Neural progenitor cell (in vitro differentiated cells): ENCODE measurements around the gene DCTN5. TPM values are rescaled to one million over a fixed set of nuclear protein-coding genes. Genes with fewer than 3 reads are reported as not detected.

Source experiments
- DNase-seq: peaks from one replicate; pipeline ENCODE4 v3.0.0-alpha.2; 2016; ENCODE audit warnings: low spot score
- H2AFZ ChIP-seq: fragments of 200-600 bp; sonication (generic); replicated peaks from 2 replicates; pipeline ENCODE4 v1.6.1; 2016; ENCODE audit warnings: antibody characterized with exemption
- H3F3A ChIP-seq: fragments of 200-600 bp; sonication (generic); 2 replicates; pipeline ENCODE4 v1.6.1; 2016; ENCODE audit warnings: antibody characterized with exemption, low read depth
- H3K27ac ChIP-seq: fragments of 200-600 bp; sonication (generic); 2 replicates; pipeline ENCODE4 v1.5.1; 2016; ENCODE audit warnings: mild to moderate bottlenecking
- H3K27me3 ChIP-seq: fragments of 200-600 bp; sonication (generic); 2 replicates; pipeline ENCODE4 v1.6.1; 2016; ENCODE audit warnings: mild to moderate bottlenecking, moderate library complexity
- H3K36me3 ChIP-seq: fragments of 200-600 bp; sonication (generic); 2 replicates; pipeline ENCODE4 v1.5.1; 2016
- H3K4me1 ChIP-seq: fragments of 200-600 bp; sonication (generic); 2 replicates; pipeline ENCODE4 v1.6.1; 2016; ENCODE audit warnings: mixed run types
- H3K4me2 ChIP-seq: fragments of 200-600 bp; sonication (generic); 2 replicates; pipeline ENCODE4 v1.6.1; 2016
- H3K4me3 ChIP-seq: fragments of 200-600 bp; sonication (generic); 2 replicates; pipeline ENCODE4 v1.5.1; 2016
- H3K79me2 ChIP-seq: fragments of 200-600 bp; sonication (generic); 2 replicates; pipeline ENCODE4 v1.6.1; 2016; ENCODE audit warnings: low read depth
- H3K9ac ChIP-seq: fragments of 200-600 bp; sonication (generic); 2 replicates; pipeline ENCODE4 v1.6.1; 2016
- H3K9me3 ChIP-seq: fragments of 200-600 bp; sonication (generic); 2 replicates; pipeline ENCODE4 v1.5.1; 2016; ENCODE audit warnings: low read depth
- H4K20me1 ChIP-seq: fragments of 200-600 bp; sonication (generic); 2 replicates; pipeline ENCODE4 v1.6.1; 2016; ENCODE audit warnings: low read depth
- H3K27ac Mint-ChIP-seq: 3 replicates; pipeline ENCODE4 v1.8.0; 2021; ENCODE audit warnings: mixed read lengths
- H3K27me3 Mint-ChIP-seq: 2 replicates; pipeline ENCODE4 v1.8.0; 2022; ENCODE audit warnings: low read depth, mild to moderate bottlenecking, inconsistent platforms, moderate library complexity, mixed read lengths; ENCODE audit not compliant: insufficient read depth
- H3K36me3 Mint-ChIP-seq: 3 replicates; pipeline ENCODE4 v1.8.0; 2021; ENCODE audit warnings: mixed read lengths
- H3K4me1 Mint-ChIP-seq: 3 replicates; pipeline ENCODE4 v1.8.0; 2021; ENCODE audit warnings: mixed read lengths
- H3K4me3 Mint-ChIP-seq: 3 replicates; pipeline ENCODE4 v1.8.0; 2021; ENCODE audit warnings: mild to moderate bottlenecking, moderate library complexity, mixed read lengths
- H3K9me3 Mint-ChIP-seq: 3 replicates; pipeline ENCODE4 v1.8.0; 2020; ENCODE audit warnings: mixed read lengths
- EZH2 ChIP-seq: fragments of 200-600 bp; sonication (generic); IDR thresholded peaks from 2 replicates; pipeline ENCODE4 v1.6.1; 2017; ENCODE audit warnings: antibody characterized with exemption, mild to moderate bottlenecking, moderate library complexity
- EZH2phosphoT487 ChIP-seq: fragments of 200-600 bp; sonication (generic); IDR thresholded peaks from 2 replicates; pipeline ENCODE4 v1.6.1; 2017; ENCODE audit warnings: antibody characterized with exemption
- total RNA-seq: library from RNA; depleted of rRNA; stranded (reverse); fragments of >200 nt; gene quantifications from 2 replicates; pipeline ENCODE4 v1.2.3, GENCODE V29; 2015; ENCODE audit warnings: low replicate concordance
- TF ChIP-seq, protein P1 (sequence below): fragments of 200-600 bp; sonication (generic); IDR thresholded peaks from 2 replicates; pipeline ENCODE4 v1.5.1; 2017; ENCODE audit warnings: antibody characterized with exemption, mild to moderate bottlenecking

The DCTN5 gene
- total RNA-seq, 1 donor from 2014 or later = 35.7 TPM

DNA sequence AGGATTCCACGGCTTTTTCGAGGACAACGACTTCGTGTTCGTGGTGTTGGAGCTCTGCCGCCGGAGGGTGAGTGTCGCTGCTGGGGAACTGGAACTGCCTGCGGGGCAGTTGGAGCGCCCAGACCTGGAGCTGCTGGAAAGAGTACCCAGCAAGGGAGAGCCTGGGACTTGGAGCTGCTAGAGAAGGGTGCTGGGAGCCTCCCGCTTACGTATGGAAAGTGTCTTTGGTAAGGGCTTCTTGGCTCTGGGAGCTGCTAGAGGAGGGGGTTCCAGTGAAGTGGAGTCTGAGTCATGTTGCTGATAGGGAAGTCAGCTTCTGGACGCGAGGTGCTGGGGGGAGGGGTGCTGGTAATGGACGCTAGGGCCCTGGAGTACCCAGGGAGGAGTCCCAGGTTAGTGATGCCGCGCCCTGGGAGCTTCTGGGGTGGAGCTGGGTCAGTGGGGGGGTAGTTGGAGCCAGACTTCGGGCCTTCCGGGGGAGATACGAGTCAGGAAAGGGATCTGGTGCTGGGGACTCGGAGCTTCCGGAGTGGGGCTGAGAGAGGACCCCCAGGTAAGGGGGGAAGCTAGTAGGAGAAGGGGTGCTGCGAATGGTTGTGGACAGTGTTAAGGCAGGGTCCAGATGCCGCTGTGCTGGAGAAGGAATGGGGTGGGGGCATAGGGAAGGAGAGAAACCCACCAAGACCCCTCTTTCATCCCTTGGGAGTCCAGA lies 38.2 kb downstream of the DCTN5 start:
- Mint-ChIP-seq H3K27ac (peak overlapping the region; percentile 85), H3K4me3 (peak overlapping the region; percentile 98), H3K9me3 (no peaks in the 10 kb centered on the region), H3K36me3 (peaks cover 29% of the 10 kb centered on the region), H3K27me3 (peaks cover 6% of the 10 kb centered on the region), H3K4me1 (peaks cover 25% of the 10 kb centered on the region)
- peak; percentile 50 for DNase-seq
- Histone ChIP-seq H3K4me1 (peaks cover 23% of the 10 kb centered on the region), H4K20me1 (peaks cover 53% of the 10 kb centered on the region), H3K4me3 (peak overlapping the region; percentile 95), H3F3A (peaks cover 27% of the 10 kb centered on the region), H3K36me3 (peaks cover 4% of the 10 kb centered on the region), H3K79me2 (peaks cover 57% of the 10 kb centered on the region), H3K9ac (peak overlapping the region; percentile 67), H3K27me3 (no peaks in the 10 kb centered on the region), H2AFZ (peak overlapping the region; percentile 56), H3K9me3 (no peaks in the 10 kb centered on the region), H3K27ac (no peak overlapping the region), H3K4me2 (peak overlapping the region; percentile 85)
- TF ChIP-seq, protein P1, sequence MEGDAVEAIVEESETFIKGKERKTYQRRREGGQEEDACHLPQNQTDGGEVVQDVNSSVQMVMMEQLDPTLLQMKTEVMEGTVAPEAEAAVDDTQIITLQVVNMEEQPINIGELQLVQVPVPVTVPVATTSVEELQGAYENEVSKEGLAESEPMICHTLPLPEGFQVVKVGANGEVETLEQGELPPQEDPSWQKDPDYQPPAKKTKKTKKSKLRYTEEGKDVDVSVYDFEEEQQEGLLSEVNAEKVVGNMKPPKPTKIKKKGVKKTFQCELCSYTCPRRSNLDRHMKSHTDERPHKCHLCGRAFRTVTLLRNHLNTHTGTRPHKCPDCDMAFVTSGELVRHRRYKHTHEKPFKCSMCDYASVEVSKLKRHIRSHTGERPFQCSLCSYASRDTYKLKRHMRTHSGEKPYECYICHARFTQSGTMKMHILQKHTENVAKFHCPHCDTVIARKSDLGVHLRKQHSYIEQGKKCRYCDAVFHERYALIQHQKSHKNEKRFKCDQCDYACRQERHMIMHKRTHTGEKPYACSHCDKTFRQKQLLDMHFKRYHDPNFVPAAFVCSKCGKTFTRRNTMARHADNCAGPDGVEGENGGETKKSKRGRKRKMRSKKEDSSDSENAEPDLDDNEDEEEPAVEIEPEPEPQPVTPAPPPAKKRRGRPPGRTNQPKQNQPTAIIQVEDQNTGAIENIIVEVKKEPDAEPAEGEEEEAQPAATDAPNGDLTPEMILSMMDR = no peak
- TF ChIP-seq EZH2phosphoT487 (no peak), EZH2 (no peak)

DNA sequence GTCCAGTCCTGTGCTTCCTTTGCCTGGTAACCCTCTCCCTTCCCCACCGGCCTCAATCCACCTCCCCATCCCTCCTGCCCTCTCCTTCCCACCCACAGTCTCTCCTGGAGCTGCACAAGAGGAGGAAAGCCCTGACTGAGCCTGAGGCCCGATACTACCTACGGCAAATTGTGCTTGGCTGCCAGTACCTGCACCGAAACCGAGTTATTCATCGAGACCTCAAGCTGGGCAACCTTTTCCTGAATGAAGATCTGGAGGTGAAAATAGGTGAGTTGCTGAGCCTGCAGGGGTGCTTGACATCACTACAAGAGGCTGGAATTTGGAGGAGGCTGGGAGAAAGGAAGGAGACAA lies 38.7 kb downstream of the DCTN5 start:
- peaks cover 56% of the 10 kb centered on the region for H4K20me1 ChIP-seq
- H2AFZ ChIP-seq = no peak overlapping the region
- no peak for DNase-seq
- Mint-ChIP-seq H3K36me3 (peaks cover 30% of the 10 kb centered on the region), H3K27ac (peak overlapping the region; percentile 39), H3K9me3 (no peaks in the 10 kb centered on the region), H3K27me3 (peaks cover 6% of the 10 kb centered on the region), H3K4me1 (peaks cover 25% of the 10 kb centered on the region), H3K4me3 (peak overlapping the region; percentile 98)
- H3F3A ChIP-seq = peaks cover 22% of the 10 kb centered on the region
- H3K4me2 ChIP-seq = peak overlapping the region; percentile 85
- no peak overlapping the region for H3K27ac ChIP-seq
- peaks cover 19% of the 10 kb centered on the region for H3K4me1 ChIP-seq
- no peak for TF ChIP-seq EZH2phosphoT487
- TF ChIP-seq, protein P1 = no peak
- no peak for TF ChIP-seq EZH2
- H3K4me3 ChIP-seq = peak overlapping the region; percentile 95
- peak overlapping the region; percentile 67 for H3K9ac ChIP-seq
- peaks cover 62% of the 10 kb centered on the region for H3K79me2 ChIP-seq
- no peaks in the 10 kb centered on the region for H3K27me3 ChIP-seq
- H3K9me3 ChIP-seq = no peaks in the 10 kb centered on the region
- H3K36me3 ChIP-seq = peaks cover 4% of the 10 kb centered on the region

DNA sequence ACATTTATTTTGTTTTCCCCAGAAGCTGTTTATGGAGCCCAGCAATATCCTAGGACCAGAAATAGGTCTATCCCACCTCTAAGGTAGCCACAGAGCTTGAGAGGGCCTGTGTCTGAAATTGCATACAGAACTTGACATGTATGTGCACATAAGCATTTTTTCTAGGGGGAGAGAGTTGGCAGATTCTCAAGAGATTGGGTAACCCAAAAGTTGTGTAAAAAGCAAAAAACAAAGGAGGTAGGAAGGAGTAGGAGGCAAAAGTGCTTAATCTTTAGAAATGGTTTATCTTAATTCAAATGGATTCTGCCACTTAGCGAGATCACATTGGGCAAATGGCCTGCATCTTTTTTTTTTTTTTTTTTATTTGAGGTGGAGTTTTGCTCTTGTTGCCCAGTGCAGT lies 40.9 kb downstream of the DCTN5 start:
- H3K79me2 ChIP-seq = peaks cover 84% of the 10 kb centered on the region

More for the DNA sequence above, 40.9 kb downstream of the DCTN5 start:
- Histone ChIP-seq H2AFZ (no peak overlapping the region), H3K4me1 (peaks cover 19% of the 10 kb centered on the region), H4K20me1 (peaks cover 70% of the 10 kb centered on the region), H3K4me3 (no peak overlapping the region), H3K4me2 (peak overlapping the region; percentile 85), H3K27me3 (no peaks in the 10 kb centered on the region), H3K36me3 (peaks cover 24% of the 10 kb centered on the region), H3K27ac (no peak overlapping the region), H3K9ac (no peak overlapping the region), H3F3A (peaks cover 17% of the 10 kb centered on the region), H3K9me3 (no peaks in the 10 kb centered on the region)
- H3K9me3 Mint-ChIP-seq = no peaks in the 10 kb centered on the region
- no peak for DNase-seq
- TF ChIP-seq EZH2phosphoT487 = no peak
- TF ChIP-seq, protein P1 = no peak
- no peak for TF ChIP-seq EZH2
- peaks cover 25% of the 10 kb centered on the region for H3K4me1 Mint-ChIP-seq
- H3K27ac Mint-ChIP-seq = no peak overlapping the region
- no peak overlapping the region for H3K4me3 Mint-ChIP-seq
- H3K36me3 Mint-ChIP-seq = peaks cover 39% of the 10 kb centered on the region
- peaks cover 6% of the 10 kb centered on the region for H3K27me3 Mint-ChIP-seq
